NCI-H1436 treated with DMSO at 0.1 percent for 48 hours (cell line): ENCODE data around the gene KLHDC7B.

Experiments
- DNase-seq: peaks from one replicate; lab custom pipeline; 2025; lab: John Stamatoyannopoulos, UW

KLHDC7B gene

DNA sequence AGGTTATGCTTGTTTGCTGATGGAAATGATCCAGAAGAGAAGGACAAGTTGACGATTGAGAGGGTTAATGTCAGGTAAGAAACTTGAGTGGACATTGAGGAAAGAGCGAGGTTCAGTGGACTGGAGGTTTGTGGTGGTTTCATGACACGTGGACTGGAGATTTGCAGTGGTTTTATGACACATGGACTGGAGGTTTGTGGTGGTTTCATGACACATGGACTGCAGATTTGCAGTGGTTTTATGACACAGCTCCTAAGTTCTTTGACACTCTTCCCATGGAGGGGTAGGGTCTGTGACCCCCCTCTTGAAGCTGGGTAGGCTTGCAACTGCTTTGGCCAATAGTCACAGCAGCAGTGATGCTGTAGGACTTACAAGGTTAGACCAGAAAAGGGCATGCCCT, 49.5 kb downstream of the KLHDC7B start:
- no peak for DNase-seq

DNA sequence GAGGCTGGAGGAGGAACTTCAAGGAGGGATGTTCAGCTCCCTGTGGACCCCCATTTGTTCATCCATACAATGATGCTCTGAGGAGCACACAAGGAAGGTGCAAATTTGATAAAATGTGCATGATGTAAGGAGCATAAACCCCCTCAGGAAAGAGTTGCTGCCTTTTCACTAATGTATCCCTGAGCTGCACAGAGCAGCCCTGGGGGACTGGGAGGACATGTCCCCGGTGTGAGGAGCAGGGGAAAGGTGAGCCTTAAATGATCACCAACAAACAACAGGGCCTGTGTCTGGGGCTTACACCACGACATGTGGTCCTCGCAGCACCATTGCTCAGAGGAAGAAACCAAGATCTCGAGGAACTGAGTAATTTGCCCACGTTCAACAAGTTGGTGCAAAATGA, 51.4 kb downstream of the KLHDC7B start:
- no peak for DNase-seq

DNA sequence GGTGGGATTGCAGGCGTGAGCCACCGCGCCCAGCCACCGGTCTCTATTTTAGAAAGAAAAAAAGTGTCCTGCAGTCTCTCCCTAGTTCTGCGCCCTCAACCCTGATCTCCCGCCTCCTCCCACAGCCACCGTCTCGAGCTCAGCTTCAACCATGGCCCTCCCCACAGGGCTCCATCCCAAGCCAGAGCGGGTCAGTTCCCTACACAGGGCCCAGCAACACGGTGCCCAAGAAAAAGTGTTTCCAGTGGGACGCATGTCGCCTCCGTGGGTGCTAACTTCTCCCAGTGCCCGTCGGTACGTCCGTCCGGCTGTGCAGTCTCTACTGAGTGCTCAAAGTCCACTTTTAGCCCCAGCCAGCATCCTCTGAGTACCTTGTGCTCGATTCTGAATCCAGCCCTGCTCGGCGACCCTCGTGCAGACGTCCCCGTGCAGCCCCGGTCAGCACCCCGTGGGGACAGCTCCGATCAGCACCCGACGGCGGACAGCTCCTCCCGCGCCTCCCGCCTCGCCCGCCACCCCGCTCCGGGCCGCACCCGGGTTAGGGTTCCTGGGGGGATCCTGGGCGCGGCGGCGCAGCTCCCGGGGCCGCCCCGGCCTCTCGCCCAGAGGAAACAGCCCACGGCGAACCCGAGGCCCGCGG, 54.2 kb downstream of the KLHDC7B start:
- DNase-seq: no peak

DNA sequence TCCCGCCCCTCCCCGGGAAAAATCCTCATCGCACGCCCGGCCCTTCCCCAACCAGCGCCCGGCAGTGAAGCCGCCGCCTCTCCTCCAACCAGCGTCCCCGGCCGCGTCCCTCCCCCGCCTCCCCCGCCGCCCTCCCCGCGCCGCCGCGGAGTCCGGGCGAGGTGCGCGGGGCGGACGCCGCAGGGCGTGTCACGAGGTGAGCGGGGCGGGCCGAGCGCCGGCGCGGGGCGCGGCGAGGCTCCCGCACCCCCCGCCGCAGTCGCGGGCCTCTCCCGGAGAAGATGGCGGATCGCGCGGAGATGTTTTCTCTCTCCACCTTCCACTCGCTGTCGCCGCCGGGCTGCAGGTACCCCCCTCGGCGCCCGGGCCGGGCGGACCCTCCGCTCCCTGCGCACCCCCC, 54.8 kb downstream of the KLHDC7B start, which contains the start of gene MAPK8IP2:
Gene MAPK8IP2, plus strand, starts transcription at position 256 of the 400 bp plus-strand sequence. Its CDS starts 26 bp downstream, at position 282.
- no peak for DNase-seq
